OCI-LY3 (cell line): ENCODE measurements around the gene PIH1D1.

Experiments
- CTCF ChIP-seq: fragments of 200-600, 300-600 bp; sonication (generic); IDR thresholded peaks from 2 replicates; pipeline ENCODE4 v1.5.1; 2014; ENCODE audit warnings: antibody characterized with exemption, low read length, low read depth
- EZH2phosphoT487 ChIP-seq: fragments of 200-600 bp; shearing (Covaris generic); IDR thresholded peaks from 2 replicates; pipeline ENCODE4 v1.6.1; 2018; ENCODE audit warnings: antibody characterized with exemption, mixed run types, low read depth

DNA sequence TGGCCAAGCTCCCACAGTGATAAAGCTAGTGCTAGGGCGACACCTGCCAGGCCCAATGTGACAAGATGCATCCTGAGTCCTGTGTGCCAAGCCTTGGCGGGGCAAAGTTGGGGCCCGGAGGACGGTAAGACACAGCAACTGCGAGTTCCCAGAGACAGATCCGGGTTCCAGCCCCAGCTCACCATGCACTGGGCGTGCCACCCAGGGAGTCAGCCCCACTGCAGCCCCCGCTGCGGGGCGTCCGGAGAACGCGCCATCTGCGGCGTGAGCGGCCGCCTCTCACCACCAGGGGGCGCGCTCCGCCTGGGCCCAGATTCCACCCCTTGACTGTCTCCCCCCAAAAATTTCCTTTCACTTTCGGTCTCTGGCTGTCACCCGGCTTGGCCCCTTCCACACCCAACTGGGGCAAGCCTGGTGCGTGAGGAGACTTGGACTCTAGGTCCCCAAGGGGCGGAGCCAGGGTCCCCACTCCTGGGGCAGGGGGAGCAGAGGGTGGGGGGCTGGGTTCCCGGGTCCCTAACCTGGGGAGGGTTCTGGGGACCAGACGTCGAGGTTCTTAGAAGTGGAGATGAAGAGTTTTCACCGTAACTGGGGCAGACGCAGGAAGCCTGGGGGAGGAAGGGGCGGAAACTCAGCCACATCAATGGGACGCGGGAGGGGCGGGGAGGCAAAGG is 22.4 kb upstream of the PIH1D1 start, which contains the start of gene FLT3LG:
- TF ChIP-seq CTCF, result peak; percentile 99
- no peak for TF ChIP-seq EZH2phosphoT487
